Activated CD4-positive, alpha-beta T cell treated with anti-CD3 and anti-CD28 coated beads for 36 hours (primary cell): ENCODE results near the gene CLPTM1. TPM values are rescaled to one million over a fixed set of nuclear protein-coding genes. Genes with fewer than 3 reads are reported as not detected.
"Not testable (repeated sequence)": the region's sequence is repeated elsewhere in the genome, so short reads cannot be mapped to it uniquely, and the experiment has no call there.

Experiments
- ATAC-seq: fragments of 200-7000 bp; cut with Tn5 transposase; one replicate; pipeline ENCODE4 v1.10.0; 2021; ENCODE audit warnings: mild to moderate bottlenecking, moderate library complexity
- CTCF ChIA-PET: fragments of 350-600 bp; sonication (Branson Sonifier 250); formaldehyde crosslinking; loops from one replicate; lab custom pipeline; 2021; ENCODE audit warnings: antibody characterized with exemption; lab: Charles Lee
- POLR2A ChIA-PET: fragments of 350-600 bp; sonication (Branson Sonifier 250); formaldehyde crosslinking; loops from one replicate; lab custom pipeline; 2021; ENCODE audit warnings: antibody characterized with exemption, inconsistent platforms; lab: Charles Lee
- DNase-seq: peaks from one replicate; pipeline ENCODE4 v3.0.0-alpha.2; 2020
- H3K27ac Mint-ChIP-seq: one replicate; pipeline ENCODE4 v1.8.0; 2021; ENCODE audit warnings: mixed read lengths
- H3K27me3 Mint-ChIP-seq: one replicate; pipeline ENCODE4 v1.8.0; 2021; ENCODE audit warnings: mixed read lengths
- H3K36me3 Mint-ChIP-seq: one replicate; pipeline ENCODE4 v1.8.0; 2021; ENCODE audit warnings: low read depth, mixed read lengths
- H3K4me1 Mint-ChIP-seq: one replicate; pipeline ENCODE4 v1.8.0; 2021; ENCODE audit warnings: mixed read lengths
- H3K4me3 Mint-ChIP-seq: one replicate; pipeline ENCODE4 v1.8.0; 2021; ENCODE audit warnings: mild to moderate bottlenecking, moderate library complexity, mixed read lengths
- H3K9me3 Mint-ChIP-seq: one replicate; pipeline ENCODE4 v1.8.0; 2021; ENCODE audit warnings: low read depth, mixed read lengths
- intact Hi-C, 2 experiments: fragments of 100-400 bp; cut with DNase I in 1 of 2; cut with micrococcal nuclease in 1 of 2; formaldehyde crosslinking; loops; one replicate each; pipeline versions ENCODE4 v1.14.2 to v1.15.1; 2022 to 2024; cut with DNase I, micrococcal nuclease
- total RNA-seq, 2 experiments: library from RNA; stranded (reverse); gene quantifications; one replicate each; pipeline ENCODE4 v1.2.3, GENCODE V29; 2021

The CLPTM1 gene
- total RNA-seq, 2 experiments from 2014 or later = 41.6 to 44.1 TPM

GRCh38 chr19:44993926-44994537 lies 38.9 kb downstream of the CLPTM1 start:
- no peak overlapping the region for H3K27ac Mint-ChIP-seq
- H3K4me3 Mint-ChIP-seq = no peak overlapping the region
- no peaks in the 10 kb centered on the region for H3K9me3 Mint-ChIP-seq
- no peaks in the 10 kb centered on the region for H3K4me1 Mint-ChIP-seq
- intact Hi-C loops = no loop called here
- ATAC-seq (no peak), DNase-seq (no peak)
- ChIA-PET CTCF (interaction anchor here (0.8 to 1.0 kb wide), 2 partner anchors 12 to 37 kb away, joined by 3 read pairs; no protein-coding TSS in a partner anchor), POLR2A (no interaction called here)
- H3K36me3 Mint-ChIP-seq = peaks cover 10% of the 10 kb centered on the region
- H3K27me3 Mint-ChIP-seq = no peaks in the 10 kb centered on the region

- ATAC-seq (no peak), DNase-seq (no peak)
- no peak overlapping the region for H3K4me3 Mint-ChIP-seq
- peaks cover 6% of the 10 kb centered on the region for H3K36me3 Mint-ChIP-seq
- H3K9me3 Mint-ChIP-seq = no peaks in the 10 kb centered on the region
- intact Hi-C loops = no loop called here
- POLR2A ChIA-PET = interaction anchor here (0.6 kb wide), 1 partner anchor 114 kb away, joined by 3 read pairs; no protein-coding TSS in a partner anchor
- H3K27ac Mint-ChIP-seq = no peak overlapping the region
- H3K4me1 Mint-ChIP-seq = peaks cover 12% of the 10 kb centered on the region
- no peaks in the 10 kb centered on the region for H3K27me3 Mint-ChIP-seq
- CTCF ChIA-PET = no interaction called here
Observed at GRCh38 chr19:44998025-44998424, 42.8 kb downstream of the CLPTM1 start.

- Mint-ChIP-seq H3K4me1 (peaks cover 12% of the 10 kb centered on the region), H3K27ac (peak overlapping the region; percentile 74)
- H3K4me3 Mint-ChIP-seq, H3K27me3 Mint-ChIP-seq, ATAC-seq, H3K9me3 Mint-ChIP-seq, intact Hi-C loops, DNase-seq, H3K36me3 Mint-ChIP-seq: not testable (repeated sequence)
- ChIA-PET CTCF (interaction anchor here (0.6 to 2.3 kb wide), 4 partner anchors 9 to 101 kb away, joined by 3 to 7 read pairs (median 3); no protein-coding TSS in a partner anchor), POLR2A (interaction anchor here (0.6 kb wide), 1 partner anchor 82 kb away, joined by 3 read pairs; no protein-coding TSS in a partner anchor)
Observed at GRCh38 chr19:44999131-44999925, 44.1 kb downstream of the CLPTM1 start.

GRCh38 chr19:45000665-45001064 lies 45.5 kb downstream of the CLPTM1 start:
- intact Hi-C loops = loop anchor here (1.0 to 5.0 kb wide), 15 partner anchors 39 to 507 kb away; partner anchors contain the start of genes BLOC1S3 (in 2 of the 2), TRAPPC6A (in 2 of the 2), CLASRP (in 1 of the 2) and CLPTM1 (in 1 of the 2)
- peak overlapping the region; percentile 52 for H3K4me3 Mint-ChIP-seq
- peak overlapping the region; percentile 86 for H3K27ac Mint-ChIP-seq
- not testable (repeated sequence) for ATAC-seq, H3K27me3 Mint-ChIP-seq, DNase-seq, H3K9me3 Mint-ChIP-seq
- POLR2A ChIA-PET = interaction anchor here (0.6 kb wide), 1 partner anchor 10 kb away, joined by 3 read pairs; no protein-coding TSS in a partner anchor
- CTCF ChIA-PET = interaction anchor here (0.6 to 2.3 kb wide), 7 partner anchors 11 to 562 kb away, joined by 3 to 7 read pairs (median 3); partner anchors contain the start of gene CLASRP
- peaks cover 11% of the 10 kb centered on the region for H3K36me3 Mint-ChIP-seq
- H3K4me1 Mint-ChIP-seq = peaks cover 12% of the 10 kb centered on the region

- Mint-ChIP-seq H3K36me3 (peaks cover 16% of the 10 kb centered on the region), H3K4me3 (peak within 1 kb of the TSS; percentile 94), H3K9me3 (no peaks in the 10 kb centered on the region), H3K27ac (peak within 1 kb of the TSS; percentile 97), H3K27me3 (no peaks in the 10 kb centered on the region), H3K4me1 (peaks cover 16% of the 10 kb centered on the region)
- ChIA-PET CTCF (interaction anchor here (0.6 to 2.3 kb wide), 8 partner anchors 11 to 561 kb away, joined by 3 to 7 read pairs (median 3); partner anchors contain the start of gene CLASRP), POLR2A (interaction anchor here (0.6 to 1.4 kb wide), 4 partner anchors 9 to 177 kb away, joined by 3 to 8 read pairs (median 6); partner anchors contain the start of genes BLOC1S3, CLASRP and TRAPPC6A)
- ATAC-seq = peak; percentile 53
- intact Hi-C loops = loop anchor here (1.0 to 5.0 kb wide), 15 partner anchors 38 to 506 kb away; partner anchors contain the start of genes BLOC1S3 (in 2 of the 2), TRAPPC6A (in 2 of the 2), CLASRP (in 1 of the 2) and CLPTM1 (in 1 of the 2)
- DNase-seq = peak; percentile 97
Observed at GRCh38 chr19:45001087-45001739, 46.0 kb downstream of the CLPTM1 start, which contains the start of gene RELB. RELB (plus strand) TSS chr19:45001464; CDS start chr19:45001580, 116 bp downstream.

GRCh38 chr19:45003485-45003884 lies 48.3 kb downstream of the CLPTM1 start:
- Mint-ChIP-seq H3K27ac (no peak overlapping the region), H3K4me3 (no peak overlapping the region), H3K9me3 (no peaks in the 10 kb centered on the region), H3K36me3 (peaks cover 24% of the 10 kb centered on the region), H3K27me3 (no peaks in the 10 kb centered on the region), H3K4me1 (peaks cover 18% of the 10 kb centered on the region)
- intact Hi-C loops = loop anchor here in 1 of 2 experiments (5.0 kb wide), 2 partner anchors 464 to 504 kb away; partner anchors contain the start of genes FOSB and VASP
- no peak for DNase-seq
- ChIA-PET CTCF (no interaction called here), POLR2A (no interaction called here)
- no peak for ATAC-seq

GRCh38 chr19:45005787-45006186 lies 50.6 kb downstream of the CLPTM1 start:
- Mint-ChIP-seq H3K27ac (no peak overlapping the region), H3K36me3 (peaks cover 30% of the 10 kb centered on the region), H3K9me3 (no peaks in the 10 kb centered on the region), H3K4me3 (no peak overlapping the region), H3K27me3 (no peaks in the 10 kb centered on the region), H3K4me1 (peaks cover 16% of the 10 kb centered on the region)
- ATAC-seq (no peak), DNase-seq (no peak)
- intact Hi-C loops = no loop called here
- POLR2A ChIA-PET = no interaction called here
- CTCF ChIA-PET = no interaction called here

- Mint-ChIP-seq H3K36me3 (peaks cover 24% of the 10 kb centered on the region), H3K27me3 (no peaks in the 10 kb centered on the region), H3K4me3 (no peak overlapping the region), H3K4me1 (peaks cover 5% of the 10 kb centered on the region), H3K27ac (no peak overlapping the region), H3K9me3 (no peaks in the 10 kb centered on the region)
- ChIA-PET CTCF (no interaction called here), POLR2A (no interaction called here)
- intact Hi-C loops = no loop called here
- ATAC-seq (no peak), DNase-seq (no peak)
Observed at GRCh38 chr19:45008552-45008951, 53.4 kb downstream of the CLPTM1 start.

GRCh38 chr19:45009625-45010255 lies 54.6 kb downstream of the CLPTM1 start:
- H3K9me3 Mint-ChIP-seq = no peaks in the 10 kb centered on the region
- ATAC-seq = no peak
- POLR2A ChIA-PET = interaction anchor here (0.6 kb wide), 1 partner anchor 9 kb away, joined by 3 read pairs; no protein-coding TSS in a partner anchor

GRCh38 chr19:45010306-45010705 lies 55.1 kb downstream of the CLPTM1 start:
- DNase-seq (no peak), ATAC-seq (no peak)
- ChIA-PET POLR2A (interaction anchor here (0.6 kb wide), 1 partner anchor 10 kb away, joined by 3 read pairs; no protein-coding TSS in a partner anchor), CTCF (interaction anchor here (0.6 kb wide), 1 partner anchor 45 kb away, joined by 3 read pairs; no protein-coding TSS in a partner anchor)
- no peak overlapping the region for H3K4me3 Mint-ChIP-seq
- H3K27ac Mint-ChIP-seq = no peak overlapping the region
- peaks cover 24% of the 10 kb centered on the region for H3K36me3 Mint-ChIP-seq
- H3K9me3 Mint-ChIP-seq = no peaks in the 10 kb centered on the region
- H3K27me3 Mint-ChIP-seq = no peaks in the 10 kb centered on the region
- intact Hi-C loops = no loop called here
- H3K4me1 Mint-ChIP-seq = peaks cover 5% of the 10 kb centered on the region

More at GRCh38 chr19:45009625-45010255, 54.6 kb downstream of the CLPTM1 start:
- H3K4me3 Mint-ChIP-seq = no peak overlapping the region
- no peaks in the 10 kb centered on the region for H3K27me3 Mint-ChIP-seq
- H3K36me3 Mint-ChIP-seq = peaks cover 27% of the 10 kb centered on the region
- no peak for DNase-seq
- peaks cover 5% of the 10 kb centered on the region for H3K4me1 Mint-ChIP-seq
- H3K27ac Mint-ChIP-seq = peak overlapping the region; percentile 0
- intact Hi-C loops = no loop called here
- CTCF ChIA-PET = no interaction called here
